K562 treated with DMSO at 1 percent for 12 hours (cell line): ENCODE data around the gene SATB2. TPM values are rescaled to one million over a fixed set of nuclear protein-coding genes. Genes with fewer than 3 reads are reported as not detected.

Source experiments
- total RNA-seq: library from RNA; unstranded; fragments of 300-600 nt; gene quantifications from 2 replicates; pipeline ENCODE4 v1.2.3, GENCODE V29; 2022; ENCODE audit not compliant: insufficient read depth

SATB2 gene
- 2.6 and 13.8 TPM in 2 replicates for total RNA-seq

DNA sequence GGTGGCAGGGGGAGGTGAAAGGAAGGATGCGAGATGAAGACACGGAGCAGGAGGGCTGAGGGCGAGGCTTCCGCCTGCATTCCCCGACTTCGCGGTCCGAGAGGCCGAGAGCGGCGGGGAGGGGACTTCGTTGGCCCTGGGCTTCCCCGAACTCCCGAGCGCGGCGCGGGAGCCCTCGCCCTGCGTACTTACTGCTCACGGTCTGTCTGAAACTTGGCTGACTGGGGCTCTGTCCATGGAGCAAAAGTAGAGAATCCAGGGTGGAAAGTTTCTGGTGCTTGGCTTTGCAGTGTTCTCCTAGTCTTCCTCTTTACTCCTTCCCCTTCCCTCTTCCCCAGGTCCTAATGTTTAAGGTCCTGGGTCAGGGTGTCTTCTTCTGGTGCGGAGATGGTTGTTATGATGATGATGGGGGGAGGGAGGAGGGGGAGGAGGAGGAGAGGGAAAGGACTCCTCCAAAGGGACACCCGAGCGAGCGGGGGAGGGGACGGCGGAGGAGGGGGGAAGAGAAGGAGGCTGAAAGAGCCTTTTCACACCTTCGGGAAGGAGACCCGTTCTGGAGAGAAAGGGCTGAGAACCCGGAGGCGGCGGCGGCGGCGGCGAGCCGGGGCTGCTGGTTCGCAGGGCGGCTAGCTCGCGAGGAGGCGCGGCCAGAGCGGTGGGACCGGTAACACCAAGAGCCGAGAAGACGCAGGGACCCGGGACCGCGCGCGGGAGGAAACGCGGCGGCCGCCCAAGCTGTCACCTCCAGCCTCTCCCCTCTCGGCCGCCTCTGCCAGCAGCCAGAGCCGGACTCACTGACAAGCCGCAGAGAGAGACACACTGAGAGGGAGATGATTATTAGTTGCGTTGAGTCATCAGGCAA lies at the start of gene SATB2:
SATB2 (minus strand) TSS at position 793 of the 862 bp plus-strand sequence. CDS start 1,902 bp downstream, outside the sequence.

